Skeletal muscle tissue (tissue), 4 donors: ENCODE data around the gene RPS2. TPM values are rescaled to one million over a fixed set of nuclear protein-coding genes. Genes with fewer than 3 reads are reported as not detected.
A peak's percentile ranks its signal among the peaks of the same experiment; 100 is the strongest.

Experiments used
- H3K27ac ChIP-seq: one replicate; pipeline ENCODE4 v1.7.0; 2013; ENCODE audit warnings: mild to moderate bottlenecking, low read depth, low read length, inconsistent platforms
- H3K27me3 ChIP-seq, 3 donors: one replicate each; pipeline ENCODE4 v1.7.0; 2013; ENCODE audit warnings: low read length in 3 of 3; ENCODE audit not compliant: control insufficient read depth in 3 of 3, insufficient read depth in 3 of 3
- H3K36me3 ChIP-seq, 3 donors: one replicate each; pipeline ENCODE4 v1.7.0; 2013; ENCODE audit warnings: low read length in 3 of 3; ENCODE audit not compliant: control insufficient read depth in 3 of 3, insufficient read depth in 3 of 3
- H3K4me1 ChIP-seq, 3 donors: one replicate each; pipeline ENCODE4 v1.7.0; 2013; ENCODE audit warnings: low read length in 3 of 3, mild to moderate bottlenecking in 3 of 3; ENCODE audit not compliant: control insufficient read depth in 3 of 3, insufficient read depth in 3 of 3
- H3K4me3 ChIP-seq, 3 donors: one replicate each; pipeline ENCODE4 v1.7.0; 2013; ENCODE audit warnings: low read length in 3 of 3
- H3K9ac ChIP-seq, 3 donors: one replicate each; pipeline ENCODE4 v1.7.0; 2013; ENCODE audit warnings: low read length in 3 of 3, mild to moderate bottlenecking in 3 of 3, moderate library complexity in 2 of 3, low read depth in 1 of 3
- H3K9me3 ChIP-seq, 3 donors: one replicate each; pipeline ENCODE4 v1.7.0; 2013; ENCODE audit warnings: low read length in 3 of 3; ENCODE audit not compliant: control insufficient read depth in 3 of 3
- total RNA-seq: library from RNA; depleted of rRNA; stranded (reverse); fragments of >200 nt; gene quantifications from one replicate; pipeline ENCODE4 v1.2.3, GENCODE V29; 2014
- donor health status: Osteomylitis.

RPS2 gene
- total RNA-seq, 1 donor from 2014 or later, result 3,178 TPM

DNA sequence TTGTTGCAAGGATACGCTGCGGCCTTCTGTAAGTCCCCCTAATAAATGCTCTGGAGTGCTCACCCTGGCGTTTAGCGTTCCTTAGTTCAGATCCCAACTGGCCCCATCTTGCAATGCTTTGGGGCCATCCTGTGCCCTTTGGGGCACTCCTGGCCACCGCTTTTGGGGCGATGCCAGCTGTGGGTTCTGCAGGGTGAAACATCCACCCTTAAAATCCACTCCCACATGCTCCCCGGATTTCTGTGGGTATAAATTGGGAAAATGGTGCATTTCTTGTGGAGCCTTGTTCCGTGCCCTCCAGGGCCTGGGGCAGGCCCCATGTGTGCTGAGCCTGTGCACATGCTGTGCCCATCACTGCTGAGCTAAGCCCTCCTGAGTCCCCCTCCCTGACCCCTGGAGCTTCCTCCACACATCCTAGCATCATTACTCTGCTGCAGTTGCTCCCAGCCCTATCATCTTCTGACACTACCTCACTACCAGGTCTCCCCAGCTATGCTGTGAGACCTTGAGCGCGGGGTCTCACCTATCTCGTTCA lies 27.6 kb downstream of the RPS2 start:
- H3K9ac ChIP-seq, result no peak overlapping the region
- no peak overlapping the region for H3K27ac ChIP-seq
- no peak overlapping the region for H3K4me3 ChIP-seq
- H3K9me3 ChIP-seq, result no peaks in the 10 kb centered on the region
- H3K4me1 ChIP-seq, result peaks cover 18 to 47% (median 36%) of the 10 kb centered on the region in 3 donors
- peaks cover 29 to 34% (median 33%) of the 10 kb centered on the region in 3 donors for H3K36me3 ChIP-seq
- H3K27me3 ChIP-seq, result peaks cover 0 to 13% (median 9%) of the 10 kb centered on the region in 3 donors

DNA sequence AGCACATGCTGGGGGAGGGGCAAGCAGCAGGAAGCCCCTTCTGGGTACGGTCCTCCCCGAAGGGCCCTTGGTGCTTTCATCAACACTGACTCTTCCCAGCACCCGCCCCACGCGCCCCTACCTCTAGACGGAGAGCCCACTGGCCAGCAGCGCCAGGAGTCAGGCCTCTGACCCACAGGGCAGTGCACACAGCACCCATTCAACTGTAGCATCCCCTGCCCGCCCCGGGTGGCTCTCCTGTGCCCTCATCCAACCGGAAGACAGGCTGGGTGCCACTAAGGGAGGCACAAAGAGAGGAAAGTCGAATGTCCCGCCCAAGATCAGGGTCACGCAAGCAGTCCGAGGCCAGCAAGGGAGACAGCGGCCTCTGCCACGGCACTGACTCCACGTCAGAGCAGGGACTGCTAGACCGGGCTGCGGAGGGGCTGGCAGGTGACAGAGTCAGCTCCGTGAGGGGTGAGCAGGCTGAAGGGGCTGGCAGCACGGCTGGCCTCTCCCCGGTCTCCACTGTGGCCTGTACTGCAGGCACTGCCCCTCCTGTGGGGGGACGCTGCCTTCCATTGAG lies 31.4 kb downstream of the RPS2 start:
- H3K9ac ChIP-seq, result peak overlapping the region in 2 of 3 donors; percentile 23 to 45
- H3K27ac ChIP-seq, result no peak overlapping the region
- H3K27me3 ChIP-seq, result peaks cover 0 to 13% (median 10%) of the 10 kb centered on the region in 3 donors
- no peaks in the 10 kb centered on the region for H3K9me3 ChIP-seq
- peaks cover 2 to 20% (median 14%) of the 10 kb centered on the region in 3 donors for H3K4me1 ChIP-seq
- peaks cover 8 to 13% (median 12%) of the 10 kb centered on the region in 3 donors for H3K36me3 ChIP-seq
- no peak overlapping the region for H3K4me3 ChIP-seq

- H3K4me3 ChIP-seq, result no peak overlapping the region
- H3K9me3 ChIP-seq, result no peaks in the 10 kb centered on the region
- peaks cover 3 to 7% (median 4%) of the 10 kb centered on the region in 3 donors for H3K36me3 ChIP-seq
- H3K27ac ChIP-seq, result no peak overlapping the region
- H3K27me3 ChIP-seq, result peaks cover 0 to 13% (median 10%) of the 10 kb centered on the region in 3 donors
- peak overlapping the region in 1 of 3 donors; percentile 33 for H3K9ac ChIP-seq
- H3K4me1 ChIP-seq, result peaks cover 2 to 19% (median 14%) of the 10 kb centered on the region in 3 donors
Measured at GRCh38 chr16:1932050-1933028, 32.3 kb downstream of the RPS2 start.

GRCh38 chr16:1930338-1930720 lies 34.3 kb downstream of the RPS2 start:
- H3K27ac ChIP-seq, result no peak overlapping the region
- no peaks in the 10 kb centered on the region for H3K9me3 ChIP-seq
- H3K27me3 ChIP-seq, result peaks cover 0 to 17% (median 13%) of the 10 kb centered on the region in 3 donors
- no peak overlapping the region for H3K4me3 ChIP-seq
- no peak overlapping the region for H3K9ac ChIP-seq
- peaks cover 2 to 19% (median 10%) of the 10 kb centered on the region in 3 donors for H3K4me1 ChIP-seq
- no peaks in the 10 kb centered on the region for H3K36me3 ChIP-seq

DNA sequence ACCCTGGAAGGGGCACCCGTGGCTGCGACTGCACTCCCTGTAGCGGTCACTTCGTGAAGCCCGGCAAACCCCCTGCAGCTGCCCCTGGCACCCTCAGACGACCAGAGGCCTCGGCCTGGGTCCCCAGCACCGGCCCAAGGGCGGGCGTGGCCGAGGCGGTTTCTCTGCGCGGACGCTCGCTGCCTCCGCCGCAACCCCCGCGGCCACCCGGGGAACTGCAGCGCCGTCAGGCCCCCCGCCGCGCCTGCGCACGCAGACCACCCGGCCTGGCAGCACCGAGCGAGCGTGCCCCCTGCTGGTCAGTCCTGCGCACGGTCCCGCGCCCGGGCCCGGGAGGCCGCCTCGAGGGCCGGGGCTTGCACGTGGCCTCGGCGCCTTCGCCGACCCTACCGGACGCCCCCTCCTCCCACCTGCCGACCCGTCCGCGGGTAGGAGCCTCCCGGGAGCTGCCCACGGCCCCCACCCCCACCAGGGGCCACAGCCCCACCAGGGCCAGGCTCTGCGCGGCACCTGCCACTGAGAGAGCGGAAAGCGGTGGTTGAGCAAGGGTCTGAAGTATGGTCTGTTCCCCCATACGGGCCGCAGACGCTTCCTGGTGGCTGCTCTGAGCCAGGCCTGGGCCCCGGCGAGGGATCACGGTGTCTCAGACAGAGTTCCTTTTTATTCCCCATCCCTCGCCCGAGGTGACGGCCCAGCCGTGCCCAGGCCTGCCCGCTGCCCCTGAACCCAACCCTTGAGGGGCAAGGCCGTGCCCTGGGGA lies 34.9 kb downstream of the RPS2 start:
- Histone ChIP-seq H3K9ac (peak overlapping the region in 2 of 3 donors; percentile 65 to 79), H3K27ac (no peak overlapping the region), H3K27me3 (peaks cover 1 to 19% (median 13%) of the 10 kb centered on the region in 3 donors), H3K4me3 (peak overlapping the region; percentile 56 to 72 (median 57)), H3K36me3 (no peaks in the 10 kb centered on the region), H3K9me3 (no peaks in the 10 kb centered on the region), H3K4me1 (peaks cover 2 to 19% (median 9%) of the 10 kb centered on the region in 3 donors)

GRCh38 chr16:1929105-1929504 lies 35.5 kb downstream of the RPS2 start:
- Histone ChIP-seq H3K9ac (peak overlapping the region in 1 of 3 donors; percentile 79), H3K9me3 (no peaks in the 10 kb centered on the region), H3K4me1 (peaks cover 2 to 19% (median 9%) of the 10 kb centered on the region in 3 donors), H3K27ac (no peak overlapping the region), H3K36me3 (no peaks in the 10 kb centered on the region), H3K27me3 (peaks cover 8 to 25% (median 15%) of the 10 kb centered on the region in 3 donors), H3K4me3 (peak overlapping the region; percentile 56 to 72 (median 57))

GRCh38 chr16:1926271-1926670 lies 38.4 kb downstream of the RPS2 start:
- Histone ChIP-seq H3K27me3 (peaks cover 25 to 38% (median 34%) of the 10 kb centered on the region in 3 donors), H3K36me3 (no peaks in the 10 kb centered on the region), H3K9me3 (no peaks in the 10 kb centered on the region), H3K9ac (no peak overlapping the region), H3K27ac (no peak overlapping the region), H3K4me3 (no peak overlapping the region), H3K4me1 (peaks cover 2 to 7% (median 5%) of the 10 kb centered on the region in 3 donors)

DNA sequence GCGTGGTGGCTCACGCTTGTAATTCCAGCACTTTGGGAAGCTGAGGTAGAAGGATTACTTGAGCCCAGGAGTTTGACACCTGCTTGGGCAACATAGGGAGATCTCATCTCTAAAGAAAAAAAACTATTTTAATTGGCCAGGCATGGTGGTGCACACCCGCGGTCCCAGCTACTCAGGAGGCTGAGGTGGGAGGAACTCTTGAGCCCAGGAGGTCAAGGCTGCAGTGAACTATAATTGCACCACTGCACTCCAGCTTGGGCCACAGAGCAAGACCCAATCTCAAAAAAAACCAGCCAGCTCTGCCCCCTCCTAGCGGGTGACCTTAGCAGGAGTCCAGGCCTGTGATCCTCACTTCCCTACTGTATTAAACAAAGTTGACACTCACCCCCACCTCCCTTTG lies 40.5 kb downstream of the RPS2 start:
- no peak overlapping the region for H3K9ac ChIP-seq
- H3K4me3 ChIP-seq, result no peak overlapping the region
- H3K27me3 ChIP-seq, result peaks cover 47 to 60% (median 56%) of the 10 kb centered on the region in 3 donors
- H3K9me3 ChIP-seq, result no peaks in the 10 kb centered on the region
- no peaks in the 10 kb centered on the region for H3K36me3 ChIP-seq
- no peak overlapping the region for H3K27ac ChIP-seq
- H3K4me1 ChIP-seq, result peaks cover 1 to 3% (median 1%) of the 10 kb centered on the region in 3 donors

DNA sequence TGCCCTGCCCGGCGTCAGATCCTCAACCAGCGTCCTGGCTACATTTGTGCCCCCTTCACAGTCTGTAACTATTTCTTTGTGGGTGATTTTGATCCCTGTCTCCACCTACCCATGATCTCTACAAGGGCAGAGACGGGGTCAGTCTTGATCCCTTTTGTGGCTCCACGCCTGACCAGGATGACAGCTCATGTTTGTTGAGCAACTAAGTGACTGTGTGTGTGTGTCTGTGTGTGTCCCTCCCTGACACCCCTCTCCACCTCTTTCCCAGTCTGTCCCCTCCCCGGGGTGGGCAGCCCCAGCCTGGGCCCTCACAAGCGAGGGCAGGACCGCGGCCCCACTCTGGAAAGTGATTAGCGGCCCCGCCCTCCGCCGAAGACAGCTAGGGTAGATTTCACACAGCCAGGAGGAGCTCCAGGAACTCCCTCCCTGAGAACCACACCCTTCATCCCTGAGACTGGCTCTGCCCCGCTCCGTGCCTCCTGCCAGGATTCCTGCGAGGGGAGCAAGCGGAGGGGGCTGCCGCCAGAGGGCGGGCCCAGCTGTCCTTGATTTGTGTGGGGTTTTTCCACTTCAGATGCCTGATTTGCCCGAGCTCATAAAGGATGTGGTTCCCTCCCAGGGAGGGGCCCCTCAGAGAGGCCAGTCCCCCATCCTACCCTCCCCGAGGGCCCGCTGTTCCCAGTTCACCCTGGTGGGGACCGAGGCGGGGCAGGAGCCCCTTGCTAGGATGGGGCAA lies 41.2 kb downstream of the RPS2 start:
- Histone ChIP-seq H3K27ac (no peak overlapping the region), H3K9ac (no peak overlapping the region), H3K9me3 (no peaks in the 10 kb centered on the region), H3K36me3 (no peaks in the 10 kb centered on the region), H3K4me3 (no peak overlapping the region), H3K4me1 (peaks cover 0 to 3% (median 2%) of the 10 kb centered on the region in 3 donors), H3K27me3 (peaks cover 53 to 66% (median 61%) of the 10 kb centered on the region in 3 donors)
